Caco-2 (cell line): Measurements from ENCODE around the gene SPEM1. TPM values are rescaled to one million over a fixed set of nuclear protein-coding genes. Genes with fewer than 3 reads are reported as not detected.

Experiments used
- BruUV-seq: library from RNA; stranded (reverse); fragments of 400-500 nt; replicated peaks from 2 replicates; lab custom pipeline; 2021; lab: Mats Ljungman, UMichigan
- CTCF ChIA-PET: fragments of 300-600 bp; sonication (Branson Sonifier 250); formaldehyde crosslinking; loops from one replicate; lab custom pipeline; 2022; ENCODE audit warnings: antibody characterized with exemption; lab: Charles Lee
- POLR2A ChIA-PET: fragments of 300-600 bp; sonication (Branson Sonifier 250); formaldehyde crosslinking; loops from one replicate; lab custom pipeline; 2022; ENCODE audit warnings: antibody characterized with exemption; lab: Charles Lee
- DNase-seq, 2 experiments: peaks; one replicate each; pipeline versions ENCODE4 v3.0.0 to v3.0.0-alpha.2; 2020 to 2022
- H3K27me3 ChIP-seq: replicated peaks from 2 replicates; pipeline ENCODE4 v1.6.0; 2011; ENCODE audit warnings: low read length; ENCODE audit not compliant: control insufficient read depth, insufficient read depth
- H3K36me3 ChIP-seq: 2 replicates; pipeline ENCODE4 v1.5.1; 2011; ENCODE audit warnings: low read length; ENCODE audit not compliant: control insufficient read depth, insufficient read depth
- H3K4me1 ChIP-seq: fragments of 250-450 bp; sonication (Bioruptor Pico); 2 replicates; pipeline ENCODE4 v1.5.1; 2020; ENCODE audit warnings: mild to moderate bottlenecking
- H3K4me3 ChIP-seq: 2 replicates; pipeline ENCODE4 v1.5.1; 2011; ENCODE audit warnings: low read depth, mild to moderate bottlenecking, control low read depth, low read length
- H3K9me3 ChIP-seq: fragments of 250-450 bp; sonication (Bioruptor Pico); 2 replicates; pipeline ENCODE4 v1.5.1; 2020; ENCODE audit warnings: mild to moderate bottlenecking, moderate library complexity
- H3K27ac Mint-ChIP-seq: one replicate; pipeline ENCODE4 v1.8.0; 2022; ENCODE audit warnings: mixed read lengths; ENCODE audit not compliant: unreplicated experiment
- H3K27me3 Mint-ChIP-seq: one replicate; pipeline ENCODE4 v1.8.0; 2022; ENCODE audit warnings: mixed read lengths; ENCODE audit not compliant: insufficient read depth, unreplicated experiment
- H3K36me3 Mint-ChIP-seq: one replicate; pipeline ENCODE4 v1.8.0; 2022; ENCODE audit warnings: mild to moderate bottlenecking, mixed read lengths; ENCODE audit not compliant: insufficient read depth, unreplicated experiment
- H3K4me1 Mint-ChIP-seq: one replicate; pipeline ENCODE4 v1.8.0; 2022; ENCODE audit warnings: low read depth, mixed read lengths; ENCODE audit not compliant: unreplicated experiment
- H3K4me3 Mint-ChIP-seq: one replicate; pipeline ENCODE4 v1.8.0; 2022; ENCODE audit warnings: mild to moderate bottlenecking, moderate library complexity, mixed read lengths; ENCODE audit not compliant: unreplicated experiment
- H3K9me3 Mint-ChIP-seq: one replicate; pipeline ENCODE4 v1.8.0; 2022; ENCODE audit warnings: mixed read lengths; ENCODE audit not compliant: unreplicated experiment
- CTCF ChIP-seq, 2 experiments: fragments of 200-600 bp in 1 of 2; IDR thresholded peaks; 1 replicate in 1 of 2; 2 replicates in 1 of 2; pipeline versions ENCODE4 v1.5.1 to v1.8.0; 2011 to 2022; ENCODE audit warnings: antibody characterized with exemption in 1 of 2, control low read depth in 1 of 2, inconsistent platforms in 1 of 2, low read depth in 1 of 2, low read length in 1 of 2, mild to moderate bottlenecking in 1 of 2, moderate library complexity in 1 of 2; ENCODE audit not compliant: insufficient read depth in 1 of 2, severe bottlenecking in 1 of 2, unreplicated experiment in 1 of 2
- intact Hi-C: fragments of 100-400 bp; cut with micrococcal nuclease; formaldehyde crosslinking; loops from one replicate; pipeline ENCODE4 v1.10.0; 2022; ENCODE audit not compliant: unreplicated experiment
- total RNA-seq: library from RNA; stranded (reverse); gene quantifications from 2 replicates; pipeline ENCODE4 v1.2.3, GENCODE V29; 2022

SPEM1 gene
- total RNA-seq, 1 experiment from 2014 or later = 0.52 TPM

- H3K9me3 ChIP-seq = no peaks in the 10 kb centered on the region
- peak; percentile 74 to 86 for DNase-seq
- ChIA-PET POLR2A (interaction anchor here (0.5 to 2.9 kb wide), 5 partner anchors 28 to 47 kb away, joined by 3 to 38 read pairs (median 4); partner anchors contain the start of genes POLR2A, TMEM256 and ZBTB4), CTCF (interaction anchor here (0.6 to 2.9 kb wide), 12 partner anchors 15 to 124 kb away, joined by 3 to 21 read pairs (median 3); partner anchors contain the start of genes TMEM256, TNFSF13 and ZBTB4)
- H3K27me3 ChIP-seq = no peaks in the 10 kb centered on the region
- no peaks in the 10 kb centered on the region for H3K36me3 ChIP-seq
- H3K36me3 Mint-ChIP-seq = peaks cover 23% of the 10 kb centered on the region
- intact Hi-C loops = loop anchor here (1.0 to 5.0 kb wide), 3 partner anchors 47 to 251 kb away; partner anchors contain the start of genes TMEM95, TP53 and WRAP53
- no TSS peak for BruUV-seq
- no peaks in the 10 kb centered on the region for H3K4me1 ChIP-seq
- H3K27ac Mint-ChIP-seq = peak overlapping the region; percentile 95
- H3K4me3 Mint-ChIP-seq = peak overlapping the region; percentile 81
- peaks cover 6% of the 10 kb centered on the region for H3K4me1 Mint-ChIP-seq
- H3K4me3 ChIP-seq = peak overlapping the region; percentile 55
- peak; percentile 45 to 48 for TF ChIP-seq CTCF (IDR thresholded peaks at IDR 0.05; ENCODE audit: insufficient read depth in 1 of 2, low read depth in 1 of 2, low read length in 1 of 2, severe bottlenecking in 1 of 2, unreplicated experiment in 1 of 2)
- no peaks in the 10 kb centered on the region for H3K9me3 Mint-ChIP-seq
- no peaks in the 10 kb centered on the region for H3K27me3 Mint-ChIP-seq
Observed at GRCh38 chr17:7436556-7437368, 16.6 kb downstream of the SPEM1 start.

GRCh38 chr17:7437369-7437863, 17.3 kb downstream of the SPEM1 start:
- H3K27ac Mint-ChIP-seq = peak overlapping the region; percentile 95
- H3K27me3 Mint-ChIP-seq = no peaks in the 10 kb centered on the region
- CTCF ChIA-PET = interaction anchor here (0.6 to 2.9 kb wide), 10 partner anchors 18 to 123 kb away, joined by 3 to 21 read pairs (median 4); partner anchors contain the start of genes TMEM256, TNFSF13 and ZBTB4
- Histone ChIP-seq H3K4me1 (no peaks in the 10 kb centered on the region), H3K4me3 (peak overlapping the region; percentile 28), H3K36me3 (no peaks in the 10 kb centered on the region), H3K27me3 (no peaks in the 10 kb centered on the region), H3K9me3 (no peaks in the 10 kb centered on the region)
- H3K9me3 Mint-ChIP-seq = no peaks in the 10 kb centered on the region
- intact Hi-C loops = loop anchor here (1.0 to 5.0 kb wide), 3 partner anchors 46 to 250 kb away; partner anchors contain the start of genes TMEM95, TP53 and WRAP53
- TF ChIP-seq CTCF (IDR thresholded peaks at IDR 0.05; ENCODE audit: insufficient read depth in 1 of 2, low read depth in 1 of 2, low read length in 1 of 2, severe bottlenecking in 1 of 2, unreplicated experiment in 1 of 2) = no peak
- H3K4me3 Mint-ChIP-seq = peak overlapping the region; percentile 81
- H3K36me3 Mint-ChIP-seq = peaks cover 23% of the 10 kb centered on the region
- H3K4me1 Mint-ChIP-seq = peaks cover 6% of the 10 kb centered on the region
- DNase-seq = no peak
- BruUV-seq = no TSS peak
- POLR2A ChIA-PET = interaction anchor here (0.5 to 2.9 kb wide), 3 partner anchors 27 to 47 kb away, joined by 3 to 38 read pairs (median 4); partner anchors contain the start of genes POLR2A and TMEM256
